GM12864 (cell line): ENCODE results near the gene RMI2.

Experiments used
- DNase-seq: peaks from one replicate; pipeline ENCODE4 v3.0.0-alpha.2; 2011; ENCODE audit warnings: low read depth
- H3K4me3 ChIP-seq: 2 replicates; pipeline ENCODE4 v1.5.1; 2011; ENCODE audit warnings: mild to moderate bottlenecking, low read depth, low read length, control low read depth
- CTCF ChIP-seq: IDR thresholded peaks from 2 replicates; pipeline ENCODE4 v1.5.1; 2011; ENCODE audit warnings: low read depth, mild to moderate bottlenecking, moderate library complexity, low read length, control low read depth, inconsistent platforms; ENCODE audit errors: missing control alignments

The RMI2 gene

GRCh38 chr16:11326084-11326736, 19.0 kb upstream of the RMI2 start:
- no peak for DNase-seq
- no peak for TF ChIP-seq CTCF
- H3K4me3 ChIP-seq: no peak overlapping the region

GRCh38 chr16:11326737-11327276, 18.5 kb upstream of the RMI2 start:
- TF ChIP-seq CTCF: no peak
- no peak for DNase-seq
- H3K4me3 ChIP-seq: no peak overlapping the region; the same call in 1 of the 2 replicates

GRCh38 chr16:11327277-11328171, 17.7 kb upstream of the RMI2 start:
- peak overlapping the region; percentile 22 for H3K4me3 ChIP-seq
- DNase-seq: no peak
- TF ChIP-seq CTCF: no peak

- DNase-seq: peak; percentile 94
- no peak for TF ChIP-seq CTCF
- peak overlapping the region; percentile 22 for H3K4me3 ChIP-seq
Measured at GRCh38 chr16:11328172-11329070, 16.8 kb upstream of the RMI2 start.

- H3K4me3 ChIP-seq: peak overlapping the region; percentile 1; the same call in 1 of the 2 replicates
- TF ChIP-seq CTCF: no peak
- no peak for DNase-seq
Measured at GRCh38 chr16:11329071-11329491, 16.2 kb upstream of the RMI2 start.

- DNase-seq: no peak
- H3K4me3 ChIP-seq: no peak overlapping the region
- no peak for TF ChIP-seq CTCF
Measured at GRCh38 chr16:11329891-11330290, 15.4 kb upstream of the RMI2 start.
